HG03571 (cell line): Measurements from ENCODE around the gene CDC42EP5.
"Not testable (repeated sequence)": the region's sequence is repeated elsewhere in the genome, so short reads cannot be mapped to it uniquely, and the experiment has no call there.

Experiments used
- ATAC-seq: cut with Tn5 transposase; IDR thresholded peaks from one replicate; pipeline ENCODE4 v1.9.1; 2021; ENCODE audit not compliant: unreplicated experiment

The CDC42EP5 gene

GRCh38 chr19:54449701-54450069 lies 23.4 kb downstream of the CDC42EP5 start:
- ATAC-seq = no peak

DNA sequence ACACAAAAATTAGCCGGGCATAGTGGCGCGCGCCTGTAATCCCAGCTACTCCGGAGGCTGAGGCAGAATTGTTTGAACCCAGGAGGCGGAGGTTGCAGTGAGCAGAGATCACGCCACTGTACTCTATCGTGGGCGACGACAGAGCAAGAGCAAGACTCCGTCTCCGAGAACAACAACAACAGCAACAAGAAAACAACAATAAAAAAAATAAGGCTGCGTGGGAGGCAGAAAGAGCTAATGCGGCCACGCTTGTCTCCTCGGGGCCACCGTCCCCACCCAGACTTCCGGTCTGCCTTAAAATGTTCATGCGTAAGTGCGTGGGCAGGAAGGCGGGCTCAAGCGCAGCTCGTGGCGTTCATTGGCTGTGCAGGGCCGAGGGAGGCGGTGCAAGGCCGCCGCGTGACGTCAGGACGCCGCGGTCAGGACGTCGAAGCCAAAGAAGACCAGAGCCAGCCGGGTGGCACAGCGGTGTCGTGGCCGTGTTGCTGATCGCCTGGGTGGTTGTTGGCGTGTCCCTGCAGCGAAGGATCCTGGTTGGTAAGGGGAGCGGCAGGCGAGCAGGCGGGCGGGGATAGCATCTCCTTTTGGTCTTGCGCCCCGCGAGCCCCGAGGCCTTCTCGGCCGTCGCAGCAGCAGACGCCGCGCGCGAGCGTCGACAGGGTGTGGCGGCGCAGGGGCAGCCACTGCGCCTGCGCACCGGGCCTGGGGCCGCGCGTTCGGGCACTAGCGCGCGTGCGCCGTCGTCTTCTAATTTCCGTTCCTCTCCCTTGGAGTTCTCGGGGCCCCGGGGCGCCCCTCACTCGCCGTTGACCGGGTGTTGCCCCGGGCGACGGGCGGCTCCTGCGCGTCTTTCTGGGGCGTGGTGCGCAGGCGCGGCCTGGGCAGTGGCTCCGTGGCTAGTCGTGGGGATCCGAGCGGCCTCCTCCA lies 24.1 kb downstream of the CDC42EP5 start, which contains the start of gene LENG8:
Gene LENG8, plus strand, starts transcription at position 426 of the 927 bp plus-strand sequence. CDS start 2,146 bp downstream, outside the sequence.
- peak; percentile 75 for ATAC-seq

DNA sequence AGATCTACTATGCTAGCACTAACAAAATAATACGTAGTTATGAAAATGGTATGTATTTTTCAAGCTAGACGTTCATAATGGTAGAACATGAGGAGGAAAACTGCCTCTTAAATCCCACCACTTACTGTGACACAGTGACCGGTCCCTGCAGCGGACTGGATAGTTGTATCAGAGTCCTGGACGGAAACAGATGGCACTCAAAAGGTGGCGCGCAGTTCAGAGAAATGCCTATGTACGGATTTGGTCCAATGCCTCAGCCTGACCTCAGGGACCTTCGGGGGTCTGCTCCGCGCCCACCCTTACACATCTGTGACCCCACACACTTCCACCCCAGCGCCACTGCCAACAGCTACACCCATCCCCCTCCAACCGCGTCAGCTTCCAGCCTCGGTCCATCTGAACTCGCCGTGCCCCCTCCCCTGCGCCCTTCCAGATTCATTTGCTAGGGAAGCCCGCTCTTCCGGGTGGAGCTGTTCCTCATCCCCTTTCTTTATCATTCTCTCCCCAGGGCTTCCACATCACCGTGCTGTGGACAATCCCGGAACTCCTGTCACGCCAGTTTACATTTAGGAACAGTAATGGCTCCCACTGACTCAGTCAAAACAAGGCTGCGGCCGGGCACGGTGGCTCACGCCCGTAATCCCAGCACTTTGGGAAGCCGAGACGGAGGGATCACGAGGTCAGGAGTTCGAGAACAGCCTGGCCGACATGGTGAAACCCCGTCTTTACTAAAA lies 24.9 kb downstream of the CDC42EP5 start:
- no peak for ATAC-seq

DNA sequence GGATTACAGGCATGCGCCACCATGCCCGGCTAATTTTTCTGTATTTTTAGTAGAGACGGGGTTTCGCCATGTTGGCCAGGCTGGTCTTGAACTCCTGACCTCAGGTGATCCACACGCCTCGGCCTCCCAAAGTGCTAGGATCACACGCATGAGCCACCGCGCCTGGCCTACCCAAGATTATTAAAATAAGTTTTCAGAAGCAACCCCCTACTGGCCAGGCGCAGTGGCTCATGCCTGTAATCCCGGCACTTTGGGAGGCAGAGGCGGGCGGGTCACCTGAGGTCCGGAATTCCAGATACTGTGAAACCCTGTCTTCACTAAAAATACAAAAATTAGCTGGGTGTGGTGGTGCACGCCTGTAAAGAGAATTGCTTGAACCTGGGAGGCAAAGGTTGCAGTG lies 26.7 kb downstream of the CDC42EP5 start:
- ATAC-seq = not testable (repeated sequence)

DNA sequence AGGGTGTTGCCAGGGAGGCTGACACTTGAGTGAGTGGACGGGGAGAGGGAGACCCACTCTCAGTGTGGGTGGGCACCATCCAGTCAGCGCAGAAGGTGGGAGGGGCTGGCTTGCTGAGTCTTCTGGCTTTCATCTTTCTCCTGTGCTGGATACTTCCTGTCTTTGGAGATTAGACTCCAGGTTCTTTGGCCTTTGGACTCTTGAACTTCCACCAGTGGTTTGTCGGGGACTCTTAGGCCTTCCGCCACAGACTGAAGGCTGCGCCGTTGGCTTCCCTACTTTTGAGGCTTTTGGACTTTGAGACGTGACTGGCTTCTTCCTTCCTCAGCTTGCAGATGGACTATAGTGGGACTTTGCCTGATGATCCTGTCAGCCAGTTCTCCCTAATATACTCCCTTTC lies 28.4 kb downstream of the CDC42EP5 start:
- no peak for ATAC-seq

DNA sequence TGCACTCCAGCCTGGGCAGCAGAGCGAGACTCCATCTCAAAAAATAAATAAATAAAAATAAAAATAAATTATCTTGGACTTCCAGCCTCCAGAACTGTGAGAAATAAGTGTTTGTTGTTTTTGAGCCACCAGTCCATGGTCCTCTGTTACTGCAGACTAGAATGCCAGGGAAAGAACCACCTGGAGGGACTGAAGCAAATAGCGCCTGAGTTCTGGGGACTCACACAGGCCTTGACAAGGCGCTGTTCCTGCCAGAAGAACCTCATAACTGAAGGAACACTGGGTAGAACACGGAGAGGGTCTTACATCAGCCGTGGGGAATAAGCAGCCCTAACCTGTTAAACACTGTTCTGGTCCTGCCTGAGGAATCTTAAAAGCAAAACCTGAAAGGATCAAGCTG lies 32.5 kb downstream of the CDC42EP5 start:
- ATAC-seq = no peak

DNA sequence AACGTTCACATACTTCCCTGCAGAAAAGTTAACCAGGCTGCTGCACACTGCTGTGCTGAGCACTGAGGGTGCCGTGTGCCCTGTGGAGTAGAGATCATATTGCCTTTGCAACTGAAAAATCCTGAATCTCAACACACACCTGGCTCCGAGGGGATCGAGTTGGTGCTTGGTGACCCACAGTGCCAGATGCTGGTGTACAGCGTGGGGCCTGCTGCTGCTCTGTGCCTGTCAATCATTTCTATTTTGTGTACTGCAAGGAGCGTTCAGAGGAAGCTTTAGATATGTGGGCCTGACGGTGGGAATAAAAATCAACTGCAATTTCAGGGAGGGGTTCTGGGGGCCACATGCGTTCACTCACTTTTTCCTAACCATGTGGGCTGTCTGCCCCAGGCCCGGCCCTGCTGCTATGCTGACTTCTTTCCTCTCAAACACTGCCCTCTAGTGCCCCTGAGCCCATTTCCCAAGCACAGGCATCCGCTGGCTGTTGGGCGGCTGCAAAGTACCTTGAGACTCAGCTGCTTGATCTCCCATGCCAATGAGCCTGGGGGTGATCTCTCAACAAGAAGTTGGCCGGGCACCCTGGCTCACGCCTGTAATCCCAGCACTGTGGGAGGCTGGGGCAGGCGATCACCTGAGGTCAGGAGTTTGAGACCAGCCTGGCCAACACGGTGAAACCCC lies 33.8 kb downstream of the CDC42EP5 start:
- no peak for ATAC-seq

- ATAC-seq = no peak
Observed at GRCh38 chr19:54436628-54437252, 36.4 kb downstream of the CDC42EP5 start.

GRCh38 chr19:54436031-54436523 lies 37.0 kb downstream of the CDC42EP5 start:
- ATAC-seq = no peak

DNA sequence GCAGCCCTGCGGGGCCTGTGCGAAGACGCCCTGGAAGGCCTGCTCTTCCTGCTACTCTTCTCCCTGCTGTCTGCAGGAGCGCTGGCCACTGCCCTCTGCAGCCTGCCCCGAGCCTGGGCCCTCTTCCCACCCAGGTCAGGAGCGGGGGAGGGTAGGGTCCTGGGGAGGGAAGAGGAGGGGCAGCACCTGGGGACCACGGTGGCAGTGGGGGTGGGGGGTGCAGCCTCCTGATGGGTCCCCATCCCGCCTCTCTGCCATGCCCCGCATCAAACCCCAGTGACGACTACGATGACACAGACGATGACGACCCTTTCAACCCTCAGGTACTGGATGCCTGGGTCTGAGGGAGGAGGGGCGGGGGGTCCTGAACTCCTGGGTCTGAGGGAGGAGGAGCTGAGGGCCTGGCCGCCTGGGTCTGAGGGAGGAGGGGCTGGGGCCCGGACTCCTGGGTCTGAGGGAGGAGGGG lies 37.5 kb downstream of the CDC42EP5 start:
- ATAC-seq = no peak

DNA sequence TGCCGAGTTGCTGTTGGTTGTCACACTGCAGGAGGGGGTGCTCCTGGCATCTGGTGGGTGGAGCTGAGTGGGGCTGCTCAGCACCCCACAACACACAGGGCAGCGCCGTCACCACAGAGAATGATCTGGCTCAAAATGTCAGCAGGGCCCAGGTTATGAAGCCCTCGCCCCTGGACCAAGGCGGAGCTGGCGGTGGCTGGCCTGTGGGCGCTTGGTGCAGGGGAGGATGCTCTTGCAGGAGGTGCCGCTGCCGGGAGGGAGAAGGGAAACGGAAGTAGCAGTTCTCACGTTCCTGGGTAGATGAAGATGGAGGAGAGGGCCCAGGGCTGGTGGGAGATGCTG lies 38.3 kb downstream of the CDC42EP5 start:
- ATAC-seq = no peak

- ATAC-seq = no peak
Observed at GRCh38 chr19:54434112-54434872, 38.8 kb downstream of the CDC42EP5 start.

GRCh38 chr19:54433697-54434096 lies 39.4 kb downstream of the CDC42EP5 start:
- no peak for ATAC-seq

DNA sequence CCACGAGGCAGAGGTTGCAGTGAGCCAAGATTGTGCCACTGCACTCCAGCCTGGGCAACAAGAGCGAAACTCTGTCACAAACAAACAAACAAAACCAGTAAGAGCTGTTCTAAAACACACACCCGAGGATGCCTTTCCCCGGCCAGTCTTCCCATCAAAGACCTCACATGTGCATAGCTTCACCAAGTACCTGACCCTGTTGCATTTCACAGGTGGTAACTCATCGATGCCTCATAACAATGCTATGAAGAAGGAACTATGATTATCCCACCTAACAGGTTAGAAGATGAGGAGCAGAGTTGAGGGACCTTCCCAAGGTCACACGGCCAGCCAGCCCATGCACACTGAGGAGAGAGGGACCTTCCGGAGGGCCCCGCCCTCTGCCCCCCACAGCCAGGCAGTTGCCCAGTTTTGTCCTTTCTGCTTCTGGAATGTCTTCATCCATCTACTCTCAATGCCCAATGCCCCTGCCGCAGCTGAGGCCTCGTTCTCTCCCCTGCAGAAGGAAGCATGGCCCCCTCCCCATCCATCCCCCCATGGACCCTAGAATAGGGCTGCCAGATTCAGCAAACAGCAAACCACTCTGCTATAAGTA lies 40.9 kb downstream of the CDC42EP5 start:
- ATAC-seq = no peak

GRCh38 chr19:54431255-54431838 lies 41.7 kb downstream of the CDC42EP5 start:
- no peak for ATAC-seq

DNA sequence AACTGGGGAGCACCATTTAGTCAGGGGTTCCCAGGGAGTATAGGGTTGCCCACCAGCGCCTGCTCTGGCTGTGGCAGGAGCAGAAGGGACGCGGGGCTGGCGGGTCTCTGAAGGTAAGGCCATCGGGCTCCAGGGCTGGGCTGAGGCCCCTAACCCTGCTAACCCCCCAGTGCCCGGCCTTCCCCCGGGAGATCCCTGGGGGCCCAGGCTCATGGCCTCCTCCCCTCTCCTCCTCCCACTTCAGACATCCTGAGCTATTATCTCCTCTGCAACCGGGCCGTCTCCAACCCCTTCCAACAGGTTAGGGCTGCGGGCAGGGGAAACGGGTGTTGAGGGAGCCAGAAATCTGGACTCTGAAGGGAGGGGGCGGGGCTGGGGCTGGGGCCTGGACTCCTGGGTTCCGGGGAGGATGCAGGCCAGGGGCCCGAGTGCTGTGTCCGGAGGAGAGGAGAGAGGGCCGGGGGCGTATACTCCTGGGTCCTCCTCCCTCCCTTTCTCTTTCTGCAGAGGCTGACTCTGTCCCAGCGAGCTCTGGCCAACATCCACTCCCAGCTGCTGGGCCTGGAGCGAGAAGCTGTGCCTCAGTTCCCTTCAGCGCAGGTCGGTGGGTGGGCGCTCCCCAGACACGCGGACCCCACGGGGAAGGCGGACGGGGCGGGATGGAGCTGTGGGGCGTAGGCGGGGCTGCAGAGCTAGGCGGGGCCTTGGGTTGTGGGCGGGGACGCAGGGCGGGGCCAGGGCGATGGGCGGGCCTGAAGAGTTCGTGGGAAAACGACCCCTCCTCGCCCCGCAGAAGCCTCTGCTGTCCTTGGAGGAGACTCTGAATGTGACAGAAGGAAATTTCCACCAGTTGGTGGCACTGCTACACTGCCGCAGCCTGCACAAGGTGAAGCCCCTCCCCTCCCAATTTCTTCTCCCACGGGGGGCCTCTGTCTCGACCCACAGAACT lies 42.5 kb downstream of the CDC42EP5 start:
- no peak for ATAC-seq

- no peak for ATAC-seq
Observed at GRCh38 chr19:54429545-54430227, 43.4 kb downstream of the CDC42EP5 start.

- no peak for ATAC-seq
Observed at GRCh38 chr19:54429176-54429495, 44.0 kb downstream of the CDC42EP5 start.
